GM08714 (cell line): ENCODE data around the gene FAM13A.
"Not testable (repeated sequence)": the region's sequence is repeated elsewhere in the genome, so short reads cannot be mapped to it uniquely, and the experiment has no call there.

Experiments used
- H3K4me3 ChIP-seq: fragments of 200-500 bp; sonication (Bioruptor generic); 2 replicates; pipeline ENCODE4 v1.5.1; 2014; ENCODE audit warnings: mild to moderate bottlenecking, low read length, inconsistent platforms
- ZNF274 ChIP-seq: IDR thresholded peaks from 2 replicates; pipeline ENCODE4 v1.6.1; 2012; ENCODE audit warnings: mild to moderate bottlenecking, low read depth, low read length

The FAM13A gene

GRCh38 chr4:88998891-88999290 is 58.1 kb downstream of the FAM13A start:
- no peak overlapping the region for H3K4me3 ChIP-seq
- TF ChIP-seq ZNF274 = no peak

GRCh38 chr4:88998001-88998400 is 59.0 kb downstream of the FAM13A start:
- TF ChIP-seq ZNF274 = no peak

DNA sequence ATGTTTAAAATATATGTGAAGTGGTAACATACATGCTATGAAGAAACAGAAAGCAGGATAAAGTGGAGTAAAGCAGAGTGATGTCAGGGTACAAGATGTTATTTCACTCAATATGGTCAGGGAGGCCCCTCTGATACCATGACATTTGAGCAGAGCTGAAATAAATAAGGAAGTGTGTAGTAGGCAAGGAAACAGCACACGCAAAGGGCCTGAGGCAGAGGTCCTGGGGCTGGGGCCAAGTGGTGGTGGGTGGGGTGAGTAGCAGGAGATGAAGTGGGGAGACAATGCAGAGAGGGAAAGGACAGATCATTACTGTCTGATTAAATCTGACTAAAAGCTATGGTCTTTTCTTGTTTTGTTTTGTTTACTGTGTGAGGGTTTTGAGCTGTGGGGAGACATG is 61.1 kb downstream of the FAM13A start:
- TF ChIP-seq ZNF274 = no peak
- H3K4me3 ChIP-seq = no peak overlapping the region

More at GRCh38 chr4:88998001-88998400, 59.0 kb downstream of the FAM13A start:
- no peak overlapping the region for H3K4me3 ChIP-seq

DNA sequence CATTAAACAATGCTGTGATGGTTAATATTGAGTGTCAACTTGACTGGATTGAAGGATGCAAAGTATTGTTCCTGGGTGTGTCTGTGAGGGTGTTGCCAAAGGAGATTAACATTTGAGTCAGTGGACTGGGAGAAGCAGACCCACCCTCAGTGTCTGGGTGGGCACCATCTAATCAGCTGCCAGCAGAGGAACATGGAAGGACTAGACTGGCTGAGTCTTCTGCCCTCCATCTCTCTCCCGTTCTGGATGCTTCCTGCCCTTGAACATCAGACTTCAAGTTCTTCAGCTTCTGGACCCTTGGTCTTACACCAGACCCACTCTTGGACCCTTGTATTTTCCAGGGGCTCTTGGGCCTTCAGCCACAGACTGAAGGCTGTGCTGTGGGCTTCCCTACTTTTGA is 61.7 kb downstream of the FAM13A start:
- not testable (repeated sequence) for H3K4me3 ChIP-seq

DNA sequence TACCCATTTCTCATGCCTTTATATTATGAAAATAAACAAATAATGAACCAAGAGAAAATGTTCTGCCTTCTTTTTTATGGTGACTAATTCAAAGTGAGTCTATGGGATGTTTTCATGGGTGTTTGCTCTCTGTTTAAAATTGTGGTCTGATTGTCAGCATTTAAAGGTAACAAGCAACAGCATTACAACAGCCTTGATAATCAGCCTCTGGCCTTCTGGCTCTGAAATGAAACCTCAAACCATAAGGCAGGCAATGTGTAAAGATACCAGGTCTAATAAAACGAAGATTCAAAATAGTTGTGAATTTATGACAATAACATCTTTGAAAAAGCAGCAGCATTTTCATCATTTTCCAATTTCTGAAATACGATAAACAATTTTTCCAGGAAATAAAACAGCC is 63.7 kb downstream of the FAM13A start:
- TF ChIP-seq ZNF274 = no peak
- no peak overlapping the region for H3K4me3 ChIP-seq

- no peak for TF ChIP-seq ZNF274
- no peak overlapping the region for H3K4me3 ChIP-seq
Measured at GRCh38 chr4:88991746-88992145, 65.2 kb downstream of the FAM13A start.

DNA sequence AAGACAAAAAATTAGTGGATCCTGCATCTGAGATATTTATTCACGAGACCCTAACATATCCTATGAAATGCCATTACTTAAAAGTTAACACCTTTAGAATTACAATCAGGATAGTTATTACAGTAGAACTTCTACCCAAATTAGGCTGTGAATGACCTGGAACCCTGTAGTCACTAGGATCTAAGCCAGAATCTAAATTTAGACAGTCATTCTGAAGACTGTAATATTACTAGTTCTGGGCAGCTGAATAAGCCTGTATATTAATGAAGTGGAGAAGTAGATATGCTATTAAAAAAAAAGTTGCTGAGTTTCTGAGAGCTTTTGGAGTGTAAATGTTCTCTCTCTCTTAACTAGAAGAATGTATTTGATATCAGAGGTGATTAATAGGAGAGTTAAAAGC is 67.0 kb downstream of the FAM13A start:
- no peak for TF ChIP-seq ZNF274
- no peak overlapping the region for H3K4me3 ChIP-seq

DNA sequence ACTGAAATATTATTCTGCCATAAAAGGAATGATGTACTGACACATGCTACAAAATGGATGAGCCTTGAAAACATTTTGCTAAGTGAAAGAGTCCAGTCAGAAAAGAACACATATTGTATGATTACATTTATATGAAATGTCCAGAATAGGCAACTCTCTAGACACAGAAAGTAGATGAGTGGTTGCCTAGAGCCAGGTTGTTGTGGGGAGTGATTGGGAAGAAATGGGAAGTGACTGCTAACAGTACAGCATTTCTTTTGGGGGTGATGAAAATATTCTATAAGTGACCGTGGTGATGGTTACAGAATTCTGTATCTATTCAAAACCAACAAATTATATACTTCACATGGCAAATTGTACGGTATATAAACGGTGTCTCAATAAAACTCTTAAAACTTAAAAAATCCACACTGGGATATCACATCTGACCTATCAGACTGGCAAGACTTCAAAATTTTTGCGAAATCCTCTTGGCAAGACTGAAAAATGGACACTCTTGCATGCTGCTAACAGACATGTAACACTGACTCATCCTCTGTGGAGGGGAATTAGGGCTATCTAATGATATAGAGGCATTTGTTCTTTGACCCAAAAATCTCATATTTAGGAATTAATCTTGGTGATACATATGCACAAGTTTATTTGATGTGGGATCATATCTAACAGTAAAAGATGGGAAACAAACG is 71.8 kb downstream of the FAM13A start:
- no peak overlapping the region for H3K4me3 ChIP-seq
- TF ChIP-seq ZNF274 = no peak

DNA sequence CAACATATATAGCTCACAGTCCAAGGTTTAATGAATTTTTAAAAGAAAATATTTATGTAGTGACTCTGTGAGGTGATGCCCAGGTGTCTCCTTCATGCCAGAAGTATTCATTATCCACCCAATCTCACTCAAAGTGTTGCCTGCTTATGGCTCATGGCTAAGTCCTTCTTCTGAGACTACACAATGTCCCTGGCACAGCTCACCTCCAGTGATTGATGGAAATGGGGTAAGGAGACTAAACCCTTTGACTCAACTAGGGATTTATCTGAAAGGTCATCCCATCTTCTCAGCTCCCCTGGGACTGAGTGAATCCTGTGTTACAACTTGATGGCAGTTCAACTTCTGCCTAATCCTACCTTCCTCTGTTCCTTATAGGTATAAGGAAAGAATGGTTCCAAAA is 74.2 kb downstream of the FAM13A start:
- H3K4me3 ChIP-seq = no peak overlapping the region
- no peak for TF ChIP-seq ZNF274

DNA sequence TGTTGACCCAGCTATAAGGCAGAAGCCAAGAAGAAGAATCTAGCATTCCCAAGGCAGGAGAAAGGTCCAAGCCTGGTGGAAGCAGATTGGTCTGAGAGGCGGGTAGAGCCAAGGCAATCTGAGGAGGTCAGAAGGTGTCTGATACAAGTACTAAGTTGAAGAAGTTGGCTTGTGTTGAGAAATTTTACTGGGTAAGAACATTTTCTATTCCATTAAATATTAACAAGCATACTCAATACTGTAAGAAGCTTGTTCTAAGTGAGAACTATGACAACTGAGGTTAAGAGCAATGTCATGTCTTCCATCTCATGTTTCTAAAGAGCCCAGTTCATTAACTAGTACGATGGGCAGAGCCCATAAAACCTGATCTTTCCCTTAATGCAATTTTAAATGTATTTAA is 75.0 kb downstream of the FAM13A start:
- TF ChIP-seq ZNF274 = no peak
- H3K4me3 ChIP-seq = no peak overlapping the region

DNA sequence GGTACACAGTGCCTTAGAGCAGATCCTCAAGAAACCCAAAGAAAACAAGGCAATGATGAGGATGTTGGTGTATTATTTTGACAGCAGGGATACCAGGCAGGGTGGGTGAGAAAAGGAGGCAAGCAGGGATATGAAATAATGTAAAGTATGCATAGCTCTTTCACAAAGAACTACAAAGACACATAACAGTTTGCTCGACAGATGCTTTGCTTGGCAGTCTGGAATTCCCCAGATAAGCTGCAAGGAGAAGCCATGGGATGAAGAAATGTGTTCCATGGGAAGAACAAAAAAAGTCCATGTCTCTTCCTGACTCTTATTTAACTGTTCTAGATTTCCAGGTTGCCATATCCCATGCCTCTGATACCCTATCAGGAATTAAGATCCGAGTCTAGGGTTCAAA is 75.4 kb downstream of the FAM13A start:
- no peak for TF ChIP-seq ZNF274
- no peak overlapping the region for H3K4me3 ChIP-seq

DNA sequence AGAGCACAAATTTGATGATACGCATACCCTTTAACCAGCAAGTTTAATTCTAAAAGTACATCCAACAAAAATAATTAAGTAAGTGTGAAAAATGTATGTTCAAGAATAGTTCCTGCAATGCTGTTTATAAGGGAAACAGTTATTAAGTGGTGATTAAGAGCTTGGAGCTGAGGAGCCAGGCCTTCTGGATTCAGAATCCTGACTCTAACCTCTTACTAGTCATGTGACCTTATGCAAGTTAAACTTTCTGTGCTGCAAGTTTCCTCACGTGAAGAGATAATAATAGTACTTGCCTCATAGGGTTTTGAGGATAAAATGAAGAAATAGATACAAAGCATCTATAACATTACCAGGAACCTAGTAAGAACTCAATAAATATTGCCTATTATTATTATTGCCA is 77.7 kb downstream of the FAM13A start:
- TF ChIP-seq ZNF274 = no peak

GRCh38 chr4:88976775-88977035 is 80.3 kb downstream of the FAM13A start:
- no peak for TF ChIP-seq ZNF274
- no peak overlapping the region for H3K4me3 ChIP-seq

More for the DNA sequence above, 77.7 kb downstream of the FAM13A start:
- H3K4me3 ChIP-seq = no peak overlapping the region

DNA sequence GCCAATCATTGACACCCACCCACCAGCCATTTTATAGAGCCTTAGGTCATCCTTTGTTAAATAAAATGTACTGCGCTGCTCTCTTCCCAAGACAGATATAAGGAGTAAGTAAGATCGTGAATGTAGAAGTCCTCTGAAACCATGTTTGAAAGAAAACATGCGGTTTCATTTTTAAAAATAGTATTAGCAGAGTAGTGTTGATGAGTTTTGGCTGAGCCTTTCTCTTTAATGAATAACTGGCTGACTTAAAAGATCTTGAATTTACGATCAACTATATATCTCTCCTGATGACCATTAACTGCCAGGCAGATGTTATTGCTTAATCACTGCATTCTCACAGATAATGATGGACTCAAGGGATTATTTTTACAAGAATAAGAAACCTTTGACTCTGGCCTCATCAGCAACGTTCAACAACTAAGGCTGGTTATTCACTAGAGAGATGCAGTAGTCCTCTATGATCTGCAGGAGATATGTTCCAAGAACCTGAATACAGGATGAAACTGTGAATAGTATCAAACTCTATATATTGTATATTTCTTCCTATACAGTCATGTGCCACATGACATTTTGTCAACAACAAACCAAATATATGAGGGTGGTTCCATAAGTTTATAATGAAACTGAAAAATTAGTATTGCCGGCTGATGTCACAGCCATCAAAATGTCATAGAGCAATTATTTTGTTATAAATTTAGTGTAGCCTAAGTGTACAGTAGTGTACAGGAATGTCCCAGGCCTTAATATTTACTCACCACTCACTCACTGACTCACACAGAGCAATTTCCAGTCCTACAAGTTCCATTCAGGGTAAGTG is 80.8 kb downstream of the FAM13A start:
- no peak for TF ChIP-seq ZNF274
- no peak overlapping the region for H3K4me3 ChIP-seq

DNA sequence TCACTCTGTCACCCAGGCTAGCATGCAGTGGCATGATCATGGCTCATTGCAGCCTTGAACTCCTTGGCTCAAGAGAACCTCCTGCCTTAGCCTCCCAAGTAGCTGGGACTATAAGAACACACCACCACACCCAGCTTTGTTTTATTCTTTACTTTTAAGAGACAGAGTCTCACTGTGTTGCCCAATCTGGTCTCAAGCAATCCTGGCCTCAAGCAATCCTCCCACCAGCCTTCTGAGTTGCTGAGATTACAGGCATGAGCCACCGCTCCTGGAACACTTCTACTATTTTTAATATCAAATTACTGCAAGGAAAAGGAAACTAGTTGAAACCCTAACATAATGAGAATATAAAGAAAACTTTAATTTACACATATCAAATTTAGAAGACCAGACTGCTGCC is 85.4 kb downstream of the FAM13A start:
- no peak overlapping the region for H3K4me3 ChIP-seq
- TF ChIP-seq ZNF274 = no peak

DNA sequence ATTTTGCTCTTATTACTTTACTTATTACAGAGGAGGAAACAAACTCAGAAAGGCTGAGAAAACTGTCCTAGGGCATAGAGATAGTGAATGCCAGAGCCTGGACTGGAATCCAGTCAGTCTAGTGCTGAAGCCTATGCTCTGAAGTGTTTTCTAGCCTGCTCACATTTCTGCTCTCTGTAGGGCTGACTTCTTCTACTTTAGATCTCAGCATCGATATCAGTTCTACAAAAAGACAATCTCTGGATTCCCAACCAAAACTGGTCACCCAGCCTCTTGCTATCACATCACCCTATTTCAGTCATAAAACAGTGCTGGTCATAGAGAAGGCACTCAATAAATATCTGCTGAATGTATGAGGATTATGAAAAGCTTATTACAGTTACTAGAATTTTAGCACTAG is 87.2 kb downstream of the FAM13A start:
- H3K4me3 ChIP-seq = no peak overlapping the region
- no peak for TF ChIP-seq ZNF274
